BE2C (cell line): ENCODE data around the gene PDYN.
A peak's percentile ranks its signal among the peaks of the same experiment; 100 is the strongest.

Experiments
- DNase-seq: peaks from one replicate; pipeline ENCODE4 v3.0.0-alpha.2; 2020
- H3K27me3 ChIP-seq: fragments of 250-450 bp; sonication (Bioruptor Pico); 2 replicates; pipeline ENCODE4 v1.5.1; 2020; ENCODE audit warnings: mild to moderate bottlenecking
- H3K36me3 ChIP-seq: fragments of 250-450 bp; sonication (Bioruptor Pico); 2 replicates; pipeline ENCODE4 v1.5.1; 2020; ENCODE audit warnings: mild to moderate bottlenecking
- H3K4me1 ChIP-seq: fragments of 250-450 bp; sonication (Bioruptor Pico); 2 replicates; pipeline ENCODE4 v1.5.1; 2020
- H3K4me3 ChIP-seq: 2 replicates; pipeline ENCODE4 v1.5.1; 2011; ENCODE audit warnings: low read depth, low read length
- H3K9me3 ChIP-seq: fragments of 250-450 bp; sonication (Bioruptor Pico); 2 replicates; pipeline ENCODE4 v1.5.1; 2020
- TF ChIP-seq, protein P1 (sequence below): IDR thresholded peaks from 2 replicates; pipeline ENCODE4 v1.5.1; 2012; ENCODE audit warnings: mild to moderate bottlenecking, low read depth, low read length

PDYN gene

DNA sequence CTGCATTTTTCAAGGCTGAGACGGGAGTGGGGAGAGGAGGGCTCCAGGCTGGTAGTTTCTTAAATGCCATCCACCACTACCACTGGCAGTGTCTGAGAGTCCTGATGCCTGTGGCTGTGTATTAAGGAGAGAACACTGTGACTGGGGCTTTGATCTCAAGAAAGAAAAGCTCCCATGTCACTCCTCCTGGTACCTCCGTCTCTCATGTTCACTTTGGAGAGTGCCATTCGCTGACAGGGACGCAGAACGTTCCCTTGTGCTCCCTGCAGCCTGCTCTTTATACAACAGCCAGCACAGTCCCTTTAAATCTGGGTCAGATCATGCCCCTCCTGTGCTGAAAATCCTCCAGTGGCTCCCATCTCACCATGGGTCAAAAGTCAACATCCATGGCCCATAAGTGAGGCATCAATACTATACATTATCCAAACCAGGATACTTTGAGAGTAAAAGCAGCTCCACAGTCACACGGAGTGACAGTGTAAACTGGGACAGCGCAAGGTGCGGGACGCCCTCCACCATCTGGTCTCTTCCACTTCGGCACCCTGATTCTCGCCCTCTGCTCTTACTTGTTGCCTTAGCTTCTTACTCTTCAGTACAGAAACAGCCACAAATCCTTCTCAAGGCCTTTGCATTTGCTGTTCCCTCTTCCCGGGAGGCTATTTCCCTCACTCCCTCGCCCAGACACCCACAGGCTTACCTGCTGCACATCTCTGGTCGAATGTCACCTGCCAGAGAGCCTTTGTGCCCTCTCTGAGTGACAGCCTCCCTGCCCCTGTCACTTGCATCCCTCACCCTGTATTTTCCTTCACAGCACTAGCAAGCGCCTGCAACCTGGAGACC lies 20.0 kb downstream of the PDYN start:
- H3K27me3 ChIP-seq = no peaks in the 10 kb centered on the region

DNA sequence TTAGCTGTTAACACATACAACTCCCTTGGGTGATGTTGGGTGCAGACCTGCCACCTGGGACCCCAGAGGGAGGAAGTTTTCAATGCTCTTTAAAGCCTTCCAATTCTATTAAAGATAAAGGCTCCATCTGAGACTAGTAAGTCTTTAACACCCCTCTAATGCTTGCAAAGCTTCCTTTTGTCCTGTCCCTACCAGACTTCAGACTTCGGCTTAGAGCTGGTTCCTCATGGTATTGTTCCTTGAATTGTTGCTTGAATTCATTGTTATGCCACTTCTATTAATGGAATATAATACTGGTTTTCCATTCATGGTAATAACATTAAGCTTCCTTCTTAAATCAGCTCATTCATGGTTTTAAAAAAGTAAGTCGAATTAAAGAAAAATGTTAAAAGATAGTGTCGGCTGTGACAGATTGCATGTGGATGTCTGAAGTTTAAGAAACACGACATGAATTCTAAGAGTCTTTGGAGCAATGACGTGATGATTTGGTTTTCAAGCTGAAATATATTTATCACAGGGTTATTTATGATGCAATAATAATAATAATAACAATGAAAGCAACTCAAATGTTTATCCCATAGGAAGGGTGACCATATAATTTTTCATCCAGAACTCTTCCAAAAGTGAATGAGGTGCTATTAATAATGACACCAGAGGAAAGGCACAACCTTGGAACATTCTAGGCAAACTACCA lies 21.8 kb downstream of the PDYN start:
- no peaks in the 10 kb centered on the region for H3K4me1 ChIP-seq
- TF ChIP-seq, protein P1, sequence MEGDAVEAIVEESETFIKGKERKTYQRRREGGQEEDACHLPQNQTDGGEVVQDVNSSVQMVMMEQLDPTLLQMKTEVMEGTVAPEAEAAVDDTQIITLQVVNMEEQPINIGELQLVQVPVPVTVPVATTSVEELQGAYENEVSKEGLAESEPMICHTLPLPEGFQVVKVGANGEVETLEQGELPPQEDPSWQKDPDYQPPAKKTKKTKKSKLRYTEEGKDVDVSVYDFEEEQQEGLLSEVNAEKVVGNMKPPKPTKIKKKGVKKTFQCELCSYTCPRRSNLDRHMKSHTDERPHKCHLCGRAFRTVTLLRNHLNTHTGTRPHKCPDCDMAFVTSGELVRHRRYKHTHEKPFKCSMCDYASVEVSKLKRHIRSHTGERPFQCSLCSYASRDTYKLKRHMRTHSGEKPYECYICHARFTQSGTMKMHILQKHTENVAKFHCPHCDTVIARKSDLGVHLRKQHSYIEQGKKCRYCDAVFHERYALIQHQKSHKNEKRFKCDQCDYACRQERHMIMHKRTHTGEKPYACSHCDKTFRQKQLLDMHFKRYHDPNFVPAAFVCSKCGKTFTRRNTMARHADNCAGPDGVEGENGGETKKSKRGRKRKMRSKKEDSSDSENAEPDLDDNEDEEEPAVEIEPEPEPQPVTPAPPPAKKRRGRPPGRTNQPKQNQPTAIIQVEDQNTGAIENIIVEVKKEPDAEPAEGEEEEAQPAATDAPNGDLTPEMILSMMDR = no peak
- DNase-seq = no peak
- H3K27me3 ChIP-seq = no peaks in the 10 kb centered on the region
- no peaks in the 10 kb centered on the region for H3K36me3 ChIP-seq
- no peak overlapping the region for H3K4me3 ChIP-seq
- no peaks in the 10 kb centered on the region for H3K9me3 ChIP-seq

More for the DNA sequence above, 20.0 kb downstream of the PDYN start:
- H3K9me3 ChIP-seq = no peaks in the 10 kb centered on the region
- H3K36me3 ChIP-seq = no peaks in the 10 kb centered on the region
- H3K4me1 ChIP-seq = no peaks in the 10 kb centered on the region
- no peak for DNase-seq
- H3K4me3 ChIP-seq = no peak overlapping the region
- TF ChIP-seq, protein P1 = no peak

DNA sequence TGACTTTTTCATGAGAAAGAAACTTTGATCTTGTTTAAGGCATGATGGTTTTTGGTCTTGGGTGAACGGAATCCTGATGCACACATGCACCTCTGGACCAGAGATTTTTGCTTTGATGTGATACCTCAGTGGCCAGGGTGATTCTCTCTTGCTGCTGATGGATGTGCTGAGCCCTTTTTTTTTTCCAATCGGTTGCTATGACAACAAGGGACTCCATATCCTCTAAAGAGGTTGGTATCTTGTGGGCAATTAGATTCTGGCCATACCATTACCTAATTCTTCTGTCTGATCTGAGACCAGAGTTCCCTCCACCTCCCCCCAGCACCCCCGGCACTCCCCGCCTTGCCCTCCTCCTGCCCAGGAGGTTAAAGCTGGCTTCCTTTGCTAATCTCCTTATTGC lies 24.9 kb downstream of the PDYN start:
- no peak for DNase-seq
- Histone ChIP-seq H3K27me3 (no peaks in the 10 kb centered on the region), H3K36me3 (no peaks in the 10 kb centered on the region), H3K4me3 (no peak overlapping the region), H3K9me3 (no peaks in the 10 kb centered on the region), H3K4me1 (no peaks in the 10 kb centered on the region)
- TF ChIP-seq, protein P1 = no peak

DNA sequence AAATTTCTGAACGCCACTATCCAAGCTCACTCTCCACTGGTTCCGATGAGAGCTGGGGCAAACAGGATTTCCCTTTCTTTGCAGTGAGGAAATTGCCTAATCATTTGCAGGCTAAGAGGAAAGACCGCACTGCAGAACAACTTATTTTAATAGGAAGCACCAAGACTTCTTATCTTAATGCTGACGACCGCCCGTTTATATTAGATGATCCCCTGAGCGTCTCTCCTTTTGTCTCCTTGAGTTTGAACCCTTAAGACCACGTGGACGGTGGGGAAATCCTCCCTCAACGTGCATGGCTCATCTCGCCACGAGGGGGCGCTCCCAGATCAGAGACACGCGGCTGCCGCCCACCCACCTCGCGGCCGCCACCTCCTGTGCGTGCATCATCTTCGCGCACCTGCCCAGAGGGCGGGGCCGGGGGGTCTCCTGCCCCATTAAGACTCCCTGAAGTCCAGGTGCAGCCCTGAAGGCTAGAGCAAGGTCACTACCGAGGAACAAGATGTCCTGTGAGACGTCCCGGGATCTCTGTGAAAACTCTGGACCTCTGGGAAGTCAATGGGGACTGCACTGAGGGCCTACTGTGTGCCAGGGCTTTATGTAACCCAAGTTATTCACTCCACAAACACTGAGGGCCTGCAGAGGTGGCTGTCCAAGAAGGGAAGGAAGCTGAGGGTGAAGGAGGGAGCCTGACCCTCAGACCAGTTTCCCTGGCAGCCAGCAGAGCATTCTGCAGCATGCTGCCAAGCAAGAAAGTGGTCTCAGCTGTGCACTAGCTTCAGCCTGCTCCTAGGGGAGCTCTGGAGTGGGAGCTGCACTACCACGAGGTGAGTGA lies 28.1 kb downstream of the PDYN start:
- H3K4me1 ChIP-seq = no peaks in the 10 kb centered on the region
- TF ChIP-seq, protein P1 = peak; percentile 68
- no peaks in the 10 kb centered on the region for H3K36me3 ChIP-seq
- H3K9me3 ChIP-seq = no peaks in the 10 kb centered on the region
- H3K27me3 ChIP-seq = no peaks in the 10 kb centered on the region
- no peak overlapping the region for H3K4me3 ChIP-seq
- DNase-seq = peak; percentile 66

GRCh38 chr20:1964659-1965405 lies 29.0 kb downstream of the PDYN start:
- Histone ChIP-seq H3K9me3 (no peaks in the 10 kb centered on the region), H3K27me3 (no peaks in the 10 kb centered on the region), H3K4me1 (no peaks in the 10 kb centered on the region), H3K4me3 (no peak overlapping the region), H3K36me3 (no peaks in the 10 kb centered on the region)
- TF ChIP-seq, protein P1 = no peak
- DNase-seq = no peak
